Muscle layer of colon (tissue), 2 donors: ENCODE results near the gene BPNT1.
"Not testable (repeated sequence)": the region's sequence is repeated elsewhere in the genome, so short reads cannot be mapped to it uniquely, and the experiment has no call there.

Experiments used
- H3K27ac ChIP-seq: one replicate; pipeline ENCODE4 v1.7.0; 2013; ENCODE audit warnings: low read depth, mild to moderate bottlenecking, low read length, moderate library complexity
- H3K27me3 ChIP-seq, 2 donors: one replicate each; pipeline ENCODE4 v1.7.0; 2013; ENCODE audit warnings: low read length in 2 of 2, mild to moderate bottlenecking in 2 of 2; ENCODE audit not compliant: insufficient read depth in 2 of 2, control insufficient read depth in 1 of 2
- H3K36me3 ChIP-seq: one replicate; pipeline ENCODE4 v1.7.0; 2013; ENCODE audit warnings: mild to moderate bottlenecking, low read length; ENCODE audit not compliant: insufficient read depth
- H3K4me1 ChIP-seq: one replicate; pipeline ENCODE4 v1.7.0; 2013; ENCODE audit warnings: mild to moderate bottlenecking, low read length; ENCODE audit not compliant: insufficient read depth
- H3K4me3 ChIP-seq, 2 donors: one replicate each; pipeline ENCODE4 v1.7.0; 2013; ENCODE audit warnings: low read length in 2 of 2, low read depth in 1 of 2, mild to moderate bottlenecking in 1 of 2, moderate library complexity in 1 of 2
- H3K9ac ChIP-seq: one replicate; pipeline ENCODE4 v1.7.0; 2013; ENCODE audit warnings: low read length
- H3K9me3 ChIP-seq: one replicate; pipeline ENCODE4 v1.7.0; 2013; ENCODE audit warnings: mild to moderate bottlenecking, low read length
- donor health status: abdominal sarcoma.
- donor health status: Adenocarcinoma of cecum.

BPNT1 gene

GRCh38 chr1:220040028-220040596 is 49.5 kb downstream of the BPNT1 start:
- H3K36me3 ChIP-seq, result peaks cover 12% of the 10 kb centered on the region

GRCh38 chr1:220038640-220039039 is 50.9 kb downstream of the BPNT1 start:
- H3K36me3 ChIP-seq, result peaks cover 18% of the 10 kb centered on the region
- H3K9ac ChIP-seq, result no peak overlapping the region
- H3K9me3 ChIP-seq, result no peaks in the 10 kb centered on the region
- H3K27ac ChIP-seq, result no peak overlapping the region
- H3K4me3 ChIP-seq, result no peak overlapping the region
- H3K27me3 ChIP-seq, result no peaks in the 10 kb centered on the region
- H3K4me1 ChIP-seq, result no peaks in the 10 kb centered on the region

More at GRCh38 chr1:220040028-220040596, 49.5 kb downstream of the BPNT1 start:
- Histone ChIP-seq H3K27me3 (no peaks in the 10 kb centered on the region), H3K9ac (no peak overlapping the region), H3K9me3 (no peaks in the 10 kb centered on the region), H3K4me1 (peaks cover 4% of the 10 kb centered on the region), H3K4me3 (no peak overlapping the region), H3K27ac (no peak overlapping the region)

- H3K4me3 ChIP-seq, H3K27ac ChIP-seq, H3K9ac ChIP-seq, H3K27me3 ChIP-seq, H3K4me1 ChIP-seq, H3K9me3 ChIP-seq: not testable (repeated sequence)
- peaks cover 23% of the 10 kb centered on the region for H3K36me3 ChIP-seq
Observed at GRCh38 chr1:220037810-220038209, 51.8 kb downstream of the BPNT1 start.

GRCh38 chr1:220032911-220033310 is 56.7 kb downstream of the BPNT1 start:
- no peaks in the 10 kb centered on the region for H3K4me1 ChIP-seq
- H3K27ac ChIP-seq, result no peak overlapping the region
- H3K36me3 ChIP-seq, result peaks cover 37% of the 10 kb centered on the region
- no peaks in the 10 kb centered on the region for H3K27me3 ChIP-seq
- H3K9me3 ChIP-seq, result no peaks in the 10 kb centered on the region
- no peak overlapping the region for H3K9ac ChIP-seq
- no peak overlapping the region for H3K4me3 ChIP-seq

GRCh38 chr1:220031287-220031686 is 58.3 kb downstream of the BPNT1 start:
- Histone ChIP-seq H3K4me1 (no peaks in the 10 kb centered on the region), H3K9me3 (no peaks in the 10 kb centered on the region), H3K36me3 (peaks cover 37% of the 10 kb centered on the region), H3K27ac (no peak overlapping the region), H3K9ac (no peak overlapping the region), H3K27me3 (no peaks in the 10 kb centered on the region), H3K4me3 (no peak overlapping the region)

GRCh38 chr1:220028346-220028895 is 61.2 kb downstream of the BPNT1 start:
- H3K27ac ChIP-seq, result no peak overlapping the region
- no peaks in the 10 kb centered on the region for H3K27me3 ChIP-seq
- H3K36me3 ChIP-seq, result peaks cover 43% of the 10 kb centered on the region
- no peaks in the 10 kb centered on the region for H3K9me3 ChIP-seq
- no peak overlapping the region for H3K9ac ChIP-seq
- no peak overlapping the region for H3K4me3 ChIP-seq
- no peaks in the 10 kb centered on the region for H3K4me1 ChIP-seq

- no peaks in the 10 kb centered on the region for H3K4me1 ChIP-seq
- H3K36me3 ChIP-seq, result peaks cover 52% of the 10 kb centered on the region
- H3K27ac ChIP-seq, result no peak overlapping the region
- H3K4me3 ChIP-seq, result no peak overlapping the region
- no peaks in the 10 kb centered on the region for H3K27me3 ChIP-seq
- H3K9me3 ChIP-seq, result no peaks in the 10 kb centered on the region
- no peak overlapping the region for H3K9ac ChIP-seq
Observed at GRCh38 chr1:220019071-220019470, 70.5 kb downstream of the BPNT1 start.

- Histone ChIP-seq H3K4me3 (no peak overlapping the region), H3K36me3 (peaks cover 35% of the 10 kb centered on the region), H3K9me3 (no peaks in the 10 kb centered on the region), H3K9ac (no peak overlapping the region), H3K27me3 (no peaks in the 10 kb centered on the region), H3K27ac (no peak overlapping the region), H3K4me1 (peaks cover 5% of the 10 kb centered on the region)
Observed at GRCh38 chr1:220013497-220013896, 76.1 kb downstream of the BPNT1 start.

- no peaks in the 10 kb centered on the region for H3K27me3 ChIP-seq
Observed at GRCh38 chr1:220012259-220012658, 77.3 kb downstream of the BPNT1 start.

GRCh38 chr1:220011620-220012019 is 78.0 kb downstream of the BPNT1 start:
- Histone ChIP-seq H3K4me1 (peaks cover 5% of the 10 kb centered on the region), H3K9ac (no peak overlapping the region), H3K27ac (no peak overlapping the region), H3K9me3 (no peaks in the 10 kb centered on the region), H3K27me3 (no peaks in the 10 kb centered on the region), H3K4me3 (no peak overlapping the region), H3K36me3 (peaks cover 33% of the 10 kb centered on the region)

More at GRCh38 chr1:220012259-220012658, 77.3 kb downstream of the BPNT1 start:
- H3K4me3 ChIP-seq, result no peak overlapping the region
- peaks cover 28% of the 10 kb centered on the region for H3K36me3 ChIP-seq
- peaks cover 5% of the 10 kb centered on the region for H3K4me1 ChIP-seq
- no peak overlapping the region for H3K27ac ChIP-seq
- no peak overlapping the region for H3K9ac ChIP-seq
- H3K9me3 ChIP-seq, result no peaks in the 10 kb centered on the region
